HG03159 (cell line): ENCODE results near the gene NRBP1.

Experiments
- ATAC-seq: cut with Tn5 transposase; IDR thresholded peaks from one replicate; pipeline ENCODE4 v1.9.1; 2021; ENCODE audit warnings: mild to moderate bottlenecking, moderate library complexity; ENCODE audit not compliant: unreplicated experiment

NRBP1 gene

DNA sequence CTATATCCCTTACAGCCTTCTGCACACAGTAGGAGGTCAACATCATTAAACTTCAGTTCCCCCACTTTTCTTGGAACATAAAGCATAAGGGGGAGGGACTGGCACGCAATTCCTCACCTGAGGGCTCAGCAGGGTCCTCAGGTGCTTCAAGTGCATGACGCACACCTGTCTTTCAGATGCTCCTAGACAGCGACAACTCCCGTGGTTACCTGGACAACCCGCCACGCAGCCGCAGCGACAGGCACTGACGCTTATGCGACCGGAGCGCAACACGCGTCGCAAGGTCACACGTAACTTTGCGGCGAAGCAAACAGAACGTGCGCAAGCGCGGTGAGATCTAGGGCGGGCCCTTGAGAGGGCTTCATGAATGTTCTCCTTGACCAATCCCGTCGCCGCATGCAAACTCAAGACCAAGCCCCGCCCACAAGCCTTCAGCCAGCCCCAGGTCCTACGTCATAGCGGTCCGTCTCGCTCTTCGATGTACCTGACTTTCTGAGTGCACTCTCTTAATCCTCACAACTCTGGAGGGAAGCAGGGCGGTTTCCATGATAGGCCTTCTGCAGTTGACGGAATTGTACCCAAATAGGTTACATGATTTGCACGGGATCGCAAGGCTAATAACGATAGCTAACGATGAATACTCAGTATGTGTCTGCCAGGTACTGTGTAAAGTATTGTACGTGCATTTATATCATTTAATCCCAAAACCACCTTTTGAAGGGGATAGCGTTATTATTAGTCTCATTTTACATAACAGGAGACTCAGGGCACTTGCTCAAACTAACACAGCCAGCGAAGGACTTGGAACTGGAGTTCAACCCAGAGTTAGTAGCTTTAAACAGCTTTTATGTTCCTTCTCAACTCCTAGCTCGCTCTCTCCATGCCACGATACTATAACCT, 61.3 kb downstream of the NRBP1 start, which contains the start of gene IFT172:
TSS of gene IFT172 (minus strand) at position 246 of the 900 bp plus-strand sequence. CDS start at position 156, 90 bp downstream.
- peak; percentile 89 for ATAC-seq
